SK-MEL-5 (cell line): ENCODE data around the gene OR2T33. TPM values are rescaled to one million over a fixed set of nuclear protein-coding genes. Genes with fewer than 3 reads are reported as not detected.
"Not testable (repeated sequence)": the region's sequence is repeated elsewhere in the genome, so short reads cannot be mapped to it uniquely, and the experiment has no call there.

ENCODE experiments used
- DNase-seq: peaks from one replicate; pipeline ENCODE4 v3.0.0-alpha.2; 2016; ENCODE audit warnings: low read depth, low spot score
- in situ Hi-C: cut with HindIII; loops from 2 replicates; pipeline ENCODE4 v1.10.0; 2016; ENCODE audit warnings: low sequenced_read_pairs, high pct_unique_total_duplicates, low pct_unique_long_range_greater_than_20kb
- polyA plus RNA-seq, 2 experiments: library from polyadenylated mRNA; depleted of rRNA; stranded (reverse); fragments of >200 nt; gene quantifications; 2 replicates each; pipeline ENCODE4 v1.2.3, GENCODE V29; 2015
- total RNA-seq: library from RNA; depleted of rRNA; stranded (reverse); fragments of >200 nt; shearing (Covaris generic); gene quantifications from 2 replicates; pipeline ENCODE4 v1.2.3, GENCODE V29; 2014; rRNA removed

OR2T33 gene
- not detected in 2 replicates for total RNA-seq
- not detected in 2 replicates for polyA plus RNA-seq (2015; cell fraction: cytosol; rRNA removed)
- polyA plus RNA-seq (2015; cell fraction: nucleus; rRNA removed) = not detected in 2 replicates

DNA sequence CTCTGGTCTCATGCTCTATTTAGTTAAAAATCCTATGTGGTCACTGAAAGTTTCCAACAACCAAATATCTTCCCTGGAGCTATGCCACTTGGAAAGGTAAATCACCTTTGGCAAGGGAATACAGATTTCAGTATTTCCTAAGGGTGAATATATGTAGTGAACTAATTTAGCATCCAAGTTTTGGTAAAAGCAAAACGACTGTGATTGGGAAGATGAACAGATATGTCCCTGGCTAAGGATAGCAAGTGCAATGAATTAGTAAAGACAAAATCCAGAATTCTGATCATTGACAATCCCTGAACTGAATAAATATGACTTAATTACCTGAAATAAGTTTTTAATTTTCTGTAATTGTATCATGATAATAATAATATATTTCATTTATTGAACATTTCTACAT lies at the start of gene OR2T33:
OR2T33 (minus strand) TSS at position 101 of the 400 bp plus-strand sequence. CDS start 4,162 bp downstream, outside the sequence.
- in situ Hi-C loops = no loop called here
- no peak for DNase-seq

- no peak for DNase-seq
- in situ Hi-C loops = no loop called here
These were observed 46.7 kb upstream of the OR2T33 start, which contains the start of gene OR2M7 for GRCh38 chr1:248324468-248324867. OR2M7 (minus strand) TSS chr1:248324568; CDS start chr1:248324568, 0 bp downstream.

DNA sequence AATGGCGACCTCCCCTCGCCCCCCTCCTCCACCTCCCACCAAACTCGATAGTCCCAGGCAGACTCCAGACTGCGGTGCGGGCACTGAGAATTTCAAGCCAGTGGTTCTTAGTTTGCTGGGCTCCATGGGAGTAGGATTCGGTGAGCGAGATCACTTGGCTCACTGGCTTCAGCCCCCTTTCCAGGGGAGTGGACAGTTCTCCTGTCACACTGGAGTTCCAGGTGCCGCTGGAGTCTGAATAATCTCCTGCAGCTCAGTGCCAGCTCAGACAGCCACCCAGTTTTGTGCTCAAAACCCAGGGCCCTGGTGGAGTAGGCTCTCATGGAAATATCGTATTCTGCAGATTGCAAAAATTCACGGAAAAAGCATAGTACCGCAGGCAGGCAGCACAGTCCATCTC lies 39.0 kb upstream of the OR2T33 start:
- in situ Hi-C loops = no loop called here
- no peak for DNase-seq

DNA sequence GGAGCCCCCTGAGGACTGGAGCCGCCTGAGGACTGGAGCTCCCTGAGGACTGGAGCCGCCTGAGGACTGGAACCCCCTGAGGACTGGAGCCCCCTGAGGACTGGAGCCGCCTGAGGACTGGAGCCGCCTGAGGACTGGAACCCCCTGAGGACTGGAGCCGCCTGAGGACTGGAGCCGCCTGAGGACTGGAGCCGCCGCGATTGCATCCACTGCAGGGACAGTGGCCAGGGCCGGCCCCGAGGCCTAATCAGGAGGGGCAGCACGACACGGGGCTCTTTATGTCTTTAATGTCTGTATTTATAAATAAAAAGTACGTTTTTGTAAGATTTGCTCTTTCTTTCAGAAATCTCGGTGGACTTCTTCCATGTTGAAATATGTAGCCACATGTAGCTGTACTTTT lies 29.0 kb upstream of the OR2T33 start:
- in situ Hi-C loops = not testable (repeated sequence)

GRCh38 chr1:248306103-248306502 lies 28.3 kb upstream of the OR2T33 start:
- DNase-seq = no peak
- in situ Hi-C loops = no loop called here

More for the DNA sequence above, 29.0 kb upstream of the OR2T33 start:
- not testable (repeated sequence) for DNase-seq

- DNase-seq = peak; percentile 23
- in situ Hi-C loops = not testable (repeated sequence)
These were observed 27.9 kb upstream of the OR2T33 start for GRCh38 chr1:248305672-248306071.

DNA sequence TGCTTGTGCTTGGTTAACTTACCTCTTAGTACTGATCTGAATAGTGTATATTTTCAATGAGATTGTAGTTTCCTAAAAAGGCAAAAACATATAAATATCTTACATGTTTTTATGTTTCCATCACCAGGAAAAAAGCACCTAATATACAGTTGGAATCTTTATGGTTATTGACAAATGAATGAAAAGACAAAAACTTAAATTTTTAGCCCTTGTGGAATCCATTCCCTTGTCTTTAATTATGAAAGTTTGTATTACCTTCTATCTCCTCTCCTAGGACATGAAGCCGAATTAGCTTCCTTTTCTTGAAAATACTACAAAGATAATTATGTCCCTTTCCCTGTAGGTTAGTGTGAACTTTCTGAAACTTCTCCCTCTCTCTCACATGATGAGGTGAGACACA lies 25.5 kb upstream of the OR2T33 start, which contains the start of gene OR2T12:
OR2T12 (minus strand) TSS at position 101 of the 400 bp plus-strand sequence. CDS start 7,846 bp downstream, outside the sequence.
- in situ Hi-C loops = no loop called here
- DNase-seq = no peak

- in situ Hi-C loops = no loop called here
- DNase-seq = no peak
These were observed 10.6 kb upstream of the OR2T33 start for GRCh38 chr1:248288391-248288790.

GRCh38 chr1:248273225-248273624 lies 4.6 kb downstream of the OR2T33 start:
- in situ Hi-C loops, DNase-seq: not testable (repeated sequence)

DNA sequence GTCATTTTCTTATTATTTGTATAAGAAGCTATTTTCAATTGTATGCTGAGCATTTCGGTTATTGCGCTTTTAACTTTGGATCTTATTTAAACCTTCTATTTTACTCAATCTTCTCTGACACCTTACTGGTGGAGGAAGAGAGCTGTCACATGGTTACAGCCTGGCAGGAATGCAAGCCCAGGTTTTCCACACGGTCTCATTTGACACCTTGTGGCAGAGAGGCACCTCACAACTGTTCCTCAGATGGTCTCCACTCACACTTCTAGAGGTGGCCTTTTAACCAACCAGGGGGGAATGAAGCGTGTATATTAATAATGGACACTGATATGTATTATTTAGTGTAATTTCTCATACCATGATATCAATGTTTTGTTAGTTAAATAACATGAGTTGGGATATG lies 9.6 kb downstream of the OR2T33 start:
- no peak for DNase-seq
- in situ Hi-C loops = no loop called here

- DNase-seq, in situ Hi-C loops: not testable (repeated sequence)
These were observed 18.5 kb downstream of the OR2T33 start for GRCh38 chr1:248259309-248259708.

GRCh38 chr1:248243204-248243603 lies 34.6 kb downstream of the OR2T33 start:
- peak; percentile 69 for DNase-seq
- in situ Hi-C loops = no loop called here

DNA sequence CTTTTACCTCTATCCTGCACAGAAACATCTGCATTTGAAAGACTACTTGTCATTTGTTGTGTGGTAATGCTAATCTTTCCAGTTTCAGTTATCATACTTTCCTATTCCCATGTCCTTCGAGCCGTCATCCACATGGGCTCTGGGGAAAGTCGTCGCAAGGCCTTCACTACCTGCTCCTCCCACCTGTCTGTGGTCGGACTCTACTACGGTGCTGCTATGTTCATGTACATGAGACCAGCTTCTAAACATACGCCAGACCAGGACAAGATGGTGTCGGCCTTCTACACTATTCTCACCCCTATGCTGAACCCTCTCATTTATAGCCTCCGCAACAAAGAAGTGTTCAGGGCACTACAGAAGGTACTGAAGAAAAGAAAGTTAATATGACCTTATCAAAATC lies 38.3 kb downstream of the OR2T33 start:
- in situ Hi-C loops = no loop called here
- DNase-seq = no peak

DNA sequence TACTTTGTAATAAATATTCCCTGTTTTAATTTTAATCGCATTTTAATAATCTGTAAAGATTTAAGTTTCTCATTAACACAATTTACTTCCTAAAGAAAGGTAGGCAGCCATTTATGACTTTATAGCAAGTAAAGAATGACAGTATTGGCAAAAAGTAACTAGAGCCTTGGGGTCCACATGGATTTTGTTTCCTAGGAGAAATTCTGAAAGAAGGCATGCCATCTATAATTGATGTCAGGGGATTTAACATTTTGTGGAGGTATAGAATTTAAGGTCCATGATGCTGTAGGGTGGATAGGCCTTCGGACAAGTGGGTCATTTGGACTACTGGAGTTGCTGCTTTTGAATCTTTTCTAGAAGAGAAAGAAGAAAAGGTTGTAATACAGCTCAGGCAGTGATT lies 46.7 kb downstream of the OR2T33 start, which contains the start of gene OR2M4:
OR2M4 (plus strand) TSS at position 301 of the 400 bp plus-strand sequence. CDS start 7,512 bp downstream, outside the sequence.
- in situ Hi-C loops = no loop called here
- DNase-seq = no peak

GRCh38 chr1:248229360-248229908 lies 48.3 kb downstream of the OR2T33 start:
- in situ Hi-C loops = no loop called here
- no peak for DNase-seq

GRCh38 chr1:248225537-248225936 lies 52.2 kb downstream of the OR2T33 start:
- DNase-seq = no peak
- in situ Hi-C loops = no loop called here
